Stimulated activated CD8-positive, alpha-beta memory T cell treated with anti-CD3 and anti-CD28 coated beads, Interleukin-15, amount 100 ng/mL, for 4 hours (primary cell): ENCODE results near the gene RASL10B.

Source experiments
- DNase-seq, 2 donors: peaks; one replicate each; pipeline ENCODE4 v3.0.0-alpha.2; 2020; ENCODE audit warnings: low read depth in 2 of 2

The RASL10B gene

DNA sequence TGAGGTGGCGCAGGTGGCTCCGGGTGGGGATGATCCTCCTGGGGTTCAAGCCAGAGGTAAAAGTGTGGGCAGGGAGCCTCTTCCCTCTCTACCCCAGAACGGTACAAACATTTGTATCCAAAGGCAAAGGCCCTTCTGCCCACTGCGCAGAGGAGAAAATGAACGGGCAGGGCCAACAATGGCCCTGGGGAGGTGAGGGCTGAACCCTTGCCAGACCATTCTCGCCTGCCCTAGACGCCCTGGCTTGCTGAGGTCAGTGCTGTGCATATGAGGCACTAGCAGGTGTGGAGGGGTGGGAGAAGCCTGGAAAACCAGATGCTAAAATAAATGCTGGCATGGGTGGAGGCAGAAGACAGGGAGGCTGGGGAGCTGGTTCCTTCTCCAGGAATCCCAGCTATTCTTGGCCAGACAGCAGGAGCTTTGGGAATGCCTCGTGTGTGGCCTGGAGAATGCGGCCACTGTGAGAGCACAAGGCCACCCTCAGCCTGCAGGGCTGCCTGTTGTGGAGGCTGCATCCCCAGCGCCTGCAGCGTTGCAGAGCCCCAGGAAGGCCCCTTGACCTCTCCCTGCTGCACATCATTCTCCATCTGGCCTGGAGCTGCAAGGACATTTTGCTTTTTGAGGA, 33.8 kb downstream of the RASL10B start:
- no peak for DNase-seq

DNA sequence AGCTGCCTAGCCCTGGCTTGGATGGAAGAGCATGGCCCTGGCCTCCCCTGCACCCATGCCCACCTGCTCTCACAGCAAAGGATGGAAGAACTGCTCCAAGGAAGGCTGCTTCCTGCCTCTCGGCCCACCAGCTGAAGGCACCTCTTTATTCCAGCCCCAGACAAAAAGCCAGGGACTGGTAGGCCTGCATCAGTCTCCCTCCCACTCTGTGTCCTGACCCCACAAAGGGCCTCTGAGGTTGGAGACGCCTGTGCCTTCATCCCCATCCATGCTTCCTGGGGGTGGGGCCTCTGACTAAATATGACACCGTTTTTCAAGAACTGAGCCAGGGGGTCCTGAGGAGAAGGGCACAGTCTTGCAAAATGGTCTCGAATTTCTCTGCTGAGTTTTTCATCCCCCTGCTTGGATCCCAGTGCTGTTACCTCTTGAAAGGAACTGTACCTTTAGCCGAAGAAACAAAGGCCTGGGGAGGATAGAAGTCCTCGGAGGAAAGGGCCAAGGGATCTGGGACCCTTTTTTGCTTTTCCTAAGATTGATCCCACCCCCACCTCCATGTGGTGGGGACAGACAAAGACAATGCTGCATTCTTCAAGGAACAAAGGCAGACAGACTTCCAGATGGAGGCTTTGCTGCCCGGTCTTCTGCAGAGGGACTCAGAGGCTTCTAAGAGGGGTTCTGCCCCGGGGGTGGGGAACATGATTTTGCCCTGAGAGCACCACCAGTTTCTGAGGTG, 34.5 kb downstream of the RASL10B start:
- DNase-seq, result no peak

DNA sequence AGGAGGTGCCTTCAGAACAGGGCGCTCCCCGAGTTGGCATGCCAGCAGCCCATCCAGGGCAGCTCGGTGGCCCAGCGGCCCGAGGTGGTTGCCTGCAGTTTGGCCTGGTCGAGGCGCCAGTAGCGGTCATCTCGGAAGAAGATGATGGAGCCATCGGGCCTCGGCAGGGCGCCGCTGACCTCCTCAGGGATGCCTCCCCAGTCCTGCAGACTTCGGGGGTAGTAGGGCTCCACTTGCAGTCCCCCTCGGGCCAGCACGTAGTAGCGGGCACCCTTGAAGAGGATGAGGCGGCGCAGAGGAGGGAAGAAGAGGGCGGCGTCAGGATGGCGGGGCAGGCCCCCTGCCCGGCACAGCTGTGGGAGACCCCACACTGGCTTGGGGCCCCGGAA, 35.0 kb downstream of the RASL10B start:
- DNase-seq, result no peak

DNA sequence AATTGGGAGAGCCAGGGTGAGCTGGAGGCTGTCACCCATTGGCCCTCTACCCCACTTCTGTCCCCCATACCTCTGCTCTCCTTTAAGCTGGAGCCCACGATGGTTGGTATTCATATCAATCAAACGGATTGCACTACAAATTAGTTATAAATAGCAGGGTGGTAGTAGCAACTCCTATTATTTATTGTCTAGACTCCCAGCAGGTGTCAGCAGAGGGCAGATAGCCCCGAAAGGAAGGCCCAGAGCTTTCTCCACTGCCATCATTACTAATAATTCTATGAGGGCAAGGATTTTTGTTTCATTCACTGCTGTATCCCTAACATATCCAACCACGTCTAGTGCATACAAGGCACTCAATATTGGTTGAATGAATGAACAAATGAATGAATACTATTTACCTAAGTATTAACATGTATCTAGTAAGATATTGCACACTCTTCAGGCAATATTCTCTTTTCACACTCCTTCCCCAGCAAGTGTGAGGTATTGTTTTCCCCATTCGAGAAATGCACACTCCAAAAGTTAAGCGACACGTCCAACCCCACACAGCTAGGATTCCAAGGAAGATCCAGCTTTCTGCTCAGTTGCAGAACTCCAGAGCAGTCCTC, 35.6 kb downstream of the RASL10B start:
- no peak for DNase-seq

DNA sequence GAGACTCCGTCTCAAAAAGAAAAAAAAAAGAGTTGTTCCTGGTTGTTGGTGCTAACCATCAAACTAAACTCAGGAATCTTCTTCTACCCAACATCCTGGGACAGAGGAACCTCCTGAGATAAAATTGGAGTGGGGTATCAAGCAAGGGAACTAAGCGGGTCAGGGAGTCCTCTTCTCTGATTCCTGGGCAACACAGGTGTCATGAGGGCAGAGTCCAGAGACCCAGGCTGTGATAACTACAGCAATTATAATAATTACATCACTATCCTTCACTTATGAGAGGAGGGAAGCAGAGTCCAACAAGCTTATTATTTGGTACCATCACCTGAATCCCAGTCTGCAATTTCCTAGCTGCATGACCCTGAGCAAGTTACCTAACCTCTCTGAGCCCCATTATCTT, 37.4 kb downstream of the RASL10B start:
- DNase-seq, result no peak

DNA sequence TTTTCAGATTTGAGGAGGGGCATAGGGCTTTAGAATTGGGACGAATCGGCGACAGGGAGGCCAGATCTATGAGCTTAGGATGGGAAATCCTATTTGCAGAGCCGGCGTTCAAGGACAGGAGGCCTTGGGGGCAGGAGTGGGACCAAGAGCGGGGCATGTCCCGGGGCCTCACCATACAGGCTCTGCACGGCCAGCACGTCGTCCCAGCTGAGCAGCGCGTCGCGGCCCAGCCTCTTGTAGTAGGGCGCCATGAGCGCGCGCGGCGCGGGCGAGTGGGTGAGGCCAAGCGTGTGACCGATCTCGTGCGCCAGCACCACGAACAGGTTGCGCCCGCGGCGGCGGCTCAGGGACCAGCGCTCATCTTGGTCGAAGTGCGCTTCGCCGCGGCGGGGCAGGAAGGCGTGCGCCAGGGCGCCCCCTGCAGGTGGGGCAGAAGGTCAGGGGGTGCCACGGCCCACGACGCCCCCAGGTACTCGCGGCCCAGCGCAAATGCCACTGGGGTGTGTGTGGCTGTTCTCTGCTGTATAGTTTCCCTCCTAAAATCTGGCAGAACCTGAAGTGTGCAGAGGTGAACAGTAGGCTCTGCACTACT, 38.6 kb downstream of the RASL10B start:
- DNase-seq, result no peak

DNA sequence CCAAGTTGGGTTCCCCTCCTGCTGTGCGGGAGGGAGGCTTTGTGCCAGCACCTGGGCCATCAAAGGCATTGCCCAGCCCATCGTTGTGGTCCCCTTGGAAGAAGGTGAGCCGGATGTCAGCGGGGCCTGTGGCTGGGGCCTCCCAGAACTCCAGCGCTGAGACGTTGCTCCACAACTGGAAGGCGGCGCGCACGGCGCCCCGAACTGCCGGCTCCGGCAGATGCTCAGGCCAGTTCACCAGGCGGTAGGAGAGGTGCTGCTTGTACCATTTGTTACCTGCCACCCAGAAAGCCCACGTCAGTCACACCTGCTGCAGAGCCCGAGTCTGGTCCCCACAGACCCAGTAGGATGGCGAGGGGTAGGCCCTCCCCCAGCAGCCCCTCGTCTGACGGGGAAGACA, 41.7 kb downstream of the RASL10B start:
- no peak for DNase-seq

DNA sequence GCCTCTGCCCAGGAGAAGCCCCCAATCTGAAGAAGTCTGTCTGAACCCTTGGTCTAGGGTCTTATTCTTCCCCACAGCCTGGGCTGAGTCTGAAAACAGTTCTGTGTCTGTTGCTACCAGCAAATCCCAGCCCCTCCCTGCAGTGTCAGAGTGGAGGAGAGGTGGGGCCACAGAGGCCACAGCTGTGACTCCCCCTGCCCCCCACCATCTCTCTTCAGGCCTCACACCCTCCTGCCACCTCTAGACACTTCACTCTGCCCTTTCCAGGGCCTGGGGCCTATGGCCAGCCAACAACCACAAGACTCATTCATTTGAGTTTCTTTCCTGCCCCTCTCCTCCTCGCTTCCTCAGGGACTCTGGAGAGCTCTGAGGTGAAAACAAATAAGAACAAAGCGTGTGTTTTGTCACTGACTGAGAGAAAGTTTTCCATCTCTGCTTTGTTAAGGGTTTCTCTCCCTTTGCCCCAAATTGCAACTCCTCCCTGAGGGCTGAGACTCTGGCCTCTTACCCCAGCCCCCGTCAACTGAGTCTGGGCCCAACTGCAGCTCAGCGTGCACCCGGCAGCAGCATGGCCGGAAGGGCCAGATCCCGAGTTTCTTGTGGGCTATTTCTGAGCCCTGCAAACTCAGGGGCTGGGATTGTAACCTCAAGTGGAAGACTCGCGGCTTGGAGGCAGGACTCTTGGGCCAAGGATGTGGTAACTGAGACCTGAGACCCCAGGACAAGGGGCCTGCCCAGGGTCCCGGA, 42.4 kb downstream of the RASL10B start:
- DNase-seq, result no peak

DNA sequence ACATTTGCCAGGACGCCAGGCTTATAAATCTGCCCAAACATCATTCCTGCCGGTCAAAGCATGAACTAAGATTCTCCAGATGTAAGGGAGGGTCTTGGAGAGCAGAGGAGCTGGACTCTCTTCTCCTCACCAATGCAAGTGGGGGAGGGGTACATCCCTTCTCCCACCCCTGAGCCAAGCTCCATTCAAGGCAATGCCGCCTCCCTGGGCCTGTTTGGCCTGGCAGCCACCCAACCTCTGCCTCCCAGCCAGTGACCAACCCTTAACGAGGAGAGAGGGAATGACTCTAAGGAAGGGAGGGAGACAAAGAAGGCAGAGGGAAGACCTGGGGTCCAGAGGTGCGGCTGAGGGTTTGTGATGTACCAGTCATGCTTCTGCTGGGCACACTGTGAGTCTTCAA, 43.1 kb downstream of the RASL10B start:
- no peak for DNase-seq

DNA sequence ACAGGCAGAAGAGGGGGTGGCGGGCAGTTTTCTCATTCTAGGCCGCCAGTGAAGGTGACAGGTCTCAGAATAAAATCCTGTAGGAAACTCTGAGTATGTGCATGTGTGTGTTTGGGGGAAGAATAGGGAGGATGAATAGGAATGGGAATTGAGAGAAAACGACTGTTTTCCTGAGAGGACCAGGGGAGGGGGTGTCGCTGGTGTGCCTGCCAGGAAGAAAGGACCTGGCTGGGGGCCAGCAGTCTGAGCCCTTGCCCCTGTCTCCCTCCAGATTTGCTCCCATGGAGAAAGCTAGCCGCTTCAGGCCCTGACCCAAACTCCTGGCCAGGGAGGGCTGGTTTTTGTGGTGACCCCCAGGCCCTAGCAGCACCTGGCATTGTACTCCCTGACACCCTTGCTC, 43.6 kb downstream of the RASL10B start:
- DNase-seq, result no peak

DNA sequence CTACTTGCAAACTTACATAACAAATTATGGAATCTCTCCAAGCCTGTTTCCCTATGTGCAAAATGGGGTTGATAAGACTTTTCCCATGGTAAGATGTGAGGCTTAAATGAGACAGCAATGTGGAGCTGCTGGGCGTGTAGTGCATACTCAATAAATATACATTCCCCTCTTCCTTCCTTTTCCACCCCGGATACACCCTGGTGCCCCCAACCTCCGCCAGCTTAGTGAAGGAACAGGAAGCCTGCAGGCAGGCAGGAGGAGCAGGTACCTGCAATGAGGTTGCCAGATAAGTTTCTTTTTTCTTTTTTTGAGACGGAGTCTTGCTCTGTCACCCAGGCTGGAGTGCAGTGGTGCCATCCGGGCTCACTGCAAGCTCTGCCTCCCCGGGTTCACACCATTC, 44.1 kb downstream of the RASL10B start:
- no peak for DNase-seq

DNA sequence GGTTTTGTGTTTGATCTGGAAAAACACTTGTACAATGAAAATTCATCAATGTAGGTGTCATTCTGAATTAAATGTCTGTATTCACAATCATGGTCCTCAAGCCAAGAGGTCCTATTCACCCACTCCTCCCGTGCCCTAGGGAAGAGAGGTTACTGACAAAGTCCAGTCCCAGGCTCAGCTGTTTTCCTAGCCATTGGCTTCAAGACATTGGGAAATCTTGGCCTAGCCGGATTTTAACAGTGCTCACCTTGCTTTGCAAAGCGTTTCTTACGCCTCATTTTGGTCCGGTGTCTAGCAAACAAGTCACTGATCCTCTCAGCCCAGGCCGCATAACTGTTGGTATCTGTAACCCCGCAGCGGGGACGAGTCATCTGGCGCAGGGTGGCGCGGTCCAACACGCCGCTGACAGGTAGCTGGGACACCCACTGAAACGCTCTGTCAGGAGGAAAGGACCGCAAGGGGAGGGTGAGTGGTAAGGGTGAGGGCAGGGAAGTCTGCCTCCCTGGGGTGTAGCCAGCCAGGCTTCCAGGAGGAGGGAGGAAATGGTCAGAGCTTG, 47.3 kb downstream of the RASL10B start:
- DNase-seq, result no peak

DNA sequence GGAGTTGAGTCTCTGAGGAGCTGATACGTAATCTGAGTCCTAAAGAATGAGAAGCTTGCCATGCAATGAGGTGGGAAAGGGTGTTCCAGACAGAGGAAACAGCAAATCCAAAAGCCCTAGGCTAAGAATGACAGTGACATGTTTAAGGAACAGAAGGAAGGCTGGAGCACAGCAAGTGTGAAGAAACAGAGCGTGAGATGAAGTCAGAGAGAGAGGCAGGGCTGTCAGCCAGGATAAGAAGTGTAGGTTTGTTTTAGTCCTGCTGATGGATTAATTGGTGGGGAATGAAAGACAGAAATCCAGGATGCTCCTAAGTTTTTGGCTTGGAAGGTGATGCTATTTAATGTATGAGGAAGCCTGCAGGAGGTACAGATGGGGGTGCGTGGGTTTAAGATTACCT, 49.5 kb downstream of the RASL10B start:
- DNase-seq, result no peak

DNA sequence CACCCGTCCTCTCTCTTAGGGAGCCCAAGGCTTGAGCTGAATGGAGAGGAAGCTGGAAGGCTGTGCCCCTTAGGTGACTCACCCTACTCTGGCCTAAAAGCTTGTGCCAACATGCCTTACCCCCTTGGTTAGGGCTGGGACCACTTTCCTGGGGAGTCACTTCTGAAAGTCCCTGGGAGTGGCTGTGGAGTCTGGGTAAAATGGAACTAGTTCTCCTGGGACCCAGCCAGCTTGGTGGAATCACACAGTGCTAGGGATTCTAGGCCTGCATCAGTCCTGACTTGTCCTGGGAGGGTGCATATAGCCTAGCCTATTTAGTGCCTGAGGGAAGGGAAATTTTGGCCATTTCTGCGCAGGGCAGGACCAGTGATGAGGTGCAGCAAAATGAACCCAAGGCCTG, 53.5 kb downstream of the RASL10B start:
- no peak for DNase-seq

DNA sequence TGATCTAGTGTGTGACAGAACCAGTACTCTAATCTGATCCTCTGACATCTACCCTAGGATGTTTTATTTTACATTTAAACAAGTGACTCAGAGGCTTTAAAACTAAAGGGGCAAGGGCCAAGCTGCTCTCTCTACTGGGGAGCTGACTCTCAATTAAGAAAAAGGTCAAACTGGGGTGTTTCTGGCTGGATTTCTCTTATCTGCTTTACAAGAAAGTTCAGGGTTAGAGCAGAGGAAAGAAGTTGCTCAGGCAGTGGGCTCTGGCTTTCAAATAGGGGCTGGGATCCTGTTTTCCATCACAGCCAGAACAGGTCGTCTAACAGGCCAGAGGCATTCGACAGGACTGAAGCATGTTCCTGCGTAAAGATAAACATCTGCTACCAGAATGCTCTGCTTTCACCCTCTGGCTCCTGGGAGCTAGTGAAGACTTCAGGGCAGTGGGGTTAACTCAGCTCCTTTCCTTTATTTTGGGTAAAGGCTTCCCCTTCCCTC, 55.5 kb downstream of the RASL10B start:
- DNase-seq, result no peak

DNA sequence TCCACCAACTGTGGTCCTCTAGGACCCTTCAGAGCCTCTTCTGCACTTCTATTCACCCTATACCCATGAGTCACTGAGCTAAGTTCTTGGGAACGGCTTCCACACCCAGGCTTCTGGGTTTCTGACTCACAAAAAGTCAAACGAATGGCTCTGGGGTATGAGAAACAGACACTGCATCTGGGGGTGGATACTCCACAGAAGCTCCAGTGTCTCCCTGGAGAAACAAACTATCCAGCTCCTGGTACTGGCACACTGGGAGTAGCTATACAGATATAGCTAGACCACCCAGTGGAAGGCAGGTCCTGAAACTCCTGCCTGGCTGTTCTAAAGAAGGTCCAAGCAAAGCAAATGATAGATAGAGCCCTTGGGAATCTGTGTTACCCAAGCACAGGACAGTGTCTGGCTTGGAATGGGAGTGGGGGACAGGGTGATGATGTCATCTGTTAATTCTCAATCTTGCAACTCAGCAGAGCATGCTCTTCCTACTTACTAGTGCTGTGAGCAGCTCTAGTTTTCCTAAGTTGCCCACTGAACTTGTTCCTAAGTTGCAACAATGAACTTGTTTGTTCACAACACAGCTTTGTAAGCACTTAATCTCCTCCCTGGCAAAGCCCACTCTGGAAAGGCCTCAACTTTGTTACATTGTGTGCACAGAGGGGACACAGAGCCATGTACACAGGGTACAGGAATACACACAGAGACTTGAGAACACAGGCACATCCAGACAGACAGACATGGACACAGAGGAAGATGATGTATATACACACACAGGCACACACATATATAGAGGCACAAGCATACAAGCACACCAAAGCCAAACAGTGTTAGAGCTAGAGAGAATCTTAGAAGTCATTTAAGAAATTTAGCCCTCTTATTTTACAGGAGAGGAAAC, 57.3 kb downstream of the RASL10B start:
- DNase-seq, result no peak

DNA sequence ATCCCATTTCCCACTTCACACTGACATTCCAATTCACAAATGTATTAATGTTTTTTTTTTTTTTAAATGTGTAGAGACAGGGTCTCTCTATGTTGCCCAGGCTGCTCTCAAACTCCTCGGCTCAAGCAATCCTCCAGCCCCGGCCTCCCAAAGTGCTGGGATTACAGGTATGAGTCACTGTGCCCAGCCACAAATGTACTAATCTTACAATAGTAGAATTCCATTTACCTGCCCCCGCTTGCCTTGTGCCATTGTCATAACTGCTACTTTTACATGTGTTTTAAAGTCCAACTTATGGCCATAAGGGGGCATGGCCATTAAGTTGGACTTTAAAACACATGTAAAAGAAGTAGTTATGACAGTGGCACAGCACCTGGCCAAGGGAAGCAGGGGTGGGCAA, 59.4 kb downstream of the RASL10B start:
- DNase-seq, result no peak

DNA sequence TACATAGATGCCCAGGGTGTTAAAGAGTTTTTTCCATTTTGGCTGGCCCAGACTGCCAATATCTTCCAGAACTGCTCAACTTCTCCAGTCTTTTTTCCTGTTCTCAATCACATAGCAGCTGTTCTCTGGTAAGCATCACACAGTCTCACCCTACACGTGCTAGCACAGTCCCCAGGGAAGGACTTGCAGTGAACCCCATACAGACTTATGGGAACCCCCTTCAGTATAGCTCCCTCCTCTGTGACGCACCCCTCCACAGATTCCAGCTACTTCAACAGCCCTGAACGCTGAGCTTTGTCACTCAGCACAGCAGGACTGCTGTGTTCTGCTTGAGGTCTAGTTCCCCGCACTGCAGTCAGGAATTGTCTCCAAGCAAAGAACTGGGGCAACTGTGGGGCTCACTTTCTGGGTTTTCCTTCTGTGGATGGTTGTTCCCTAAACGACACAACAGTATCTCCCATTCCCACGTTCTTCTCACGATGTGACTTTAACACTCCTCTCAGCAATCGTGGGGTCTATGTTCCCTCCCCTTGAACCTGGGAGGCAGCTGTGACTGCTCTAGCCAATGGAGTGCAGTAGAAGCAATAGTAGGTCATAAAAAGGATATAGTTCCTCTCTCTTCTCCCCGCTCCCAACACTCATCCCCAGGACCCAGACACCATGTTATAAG, 60.4 kb downstream of the RASL10B start:
- DNase-seq, result no peak
